Measurements from ENCODE around the gene IL1R2. TPM values are rescaled to one million over a fixed set of nuclear protein-coding genes. Genes with fewer than 3 reads are reported as not detected.

The IL1R2 gene
- total RNA-seq, 1 donor from 2014 or later, result 23.3 TPM

GRCh38 chr2:101949304-101949703, 42.5 kb upstream of the IL1R2 start:
- no peak for TF ChIP-seq CTCF (IDR thresholded peaks at IDR 0.05)
- H3K9me3 ChIP-seq, result no peaks in the 10 kb centered on the region
- no peaks in the 10 kb centered on the region for H3K36me3 ChIP-seq
- DNase-seq, result no peak
- no peaks in the 10 kb centered on the region for H3K4me1 ChIP-seq
- no peak overlapping the region for H3K27ac ChIP-seq
- no peak for ATAC-seq
- intact Hi-C loops (cut with DNase I), result no loop called here
- H3K27me3 ChIP-seq (ENCODE audit: low read depth), result no peaks in the 10 kb centered on the region
- no peak overlapping the region for H3K4me3 ChIP-seq

GRCh38 chr2:101951296-101951695, 40.5 kb upstream of the IL1R2 start:
- intact Hi-C loops (cut with DNase I), result no loop called here
- H3K36me3 ChIP-seq, result no peaks in the 10 kb centered on the region
- ATAC-seq (no peak), DNase-seq (no peak)
- no peaks in the 10 kb centered on the region for H3K27me3 ChIP-seq (ENCODE audit: low read depth)
- no peak for TF ChIP-seq CTCF (IDR thresholded peaks at IDR 0.05)
- no peak overlapping the region for H3K4me3 ChIP-seq
- no peaks in the 10 kb centered on the region for H3K9me3 ChIP-seq
- no peaks in the 10 kb centered on the region for H3K4me1 ChIP-seq
- no peak overlapping the region for H3K27ac ChIP-seq

- Histone ChIP-seq H3K9me3 (no peaks in the 10 kb centered on the region), H3K4me1 (no peaks in the 10 kb centered on the region), H3K27me3 (ENCODE audit: low read depth) (no peaks in the 10 kb centered on the region), H3K27ac (no peak overlapping the region), H3K36me3 (no peaks in the 10 kb centered on the region), H3K4me3 (no peak overlapping the region)
- no peak for ATAC-seq
- intact Hi-C loops (cut with DNase I), result no loop called here
- no peak for DNase-seq
- no peak for TF ChIP-seq CTCF (IDR thresholded peaks at IDR 0.05)
Measured at GRCh38 chr2:101952551-101952950, 39.2 kb upstream of the IL1R2 start.

- DNase-seq (no peak), ATAC-seq (no peak)
- H3K4me3 ChIP-seq, result no peak overlapping the region
- TF ChIP-seq CTCF (IDR thresholded peaks at IDR 0.05), result no peak
- no peaks in the 10 kb centered on the region for H3K27me3 ChIP-seq (ENCODE audit: low read depth)
- peaks cover 12% of the 10 kb centered on the region for H3K4me1 ChIP-seq
- H3K9me3 ChIP-seq, result no peaks in the 10 kb centered on the region
- intact Hi-C loops (cut with DNase I), result no loop called here
- H3K36me3 ChIP-seq, result no peaks in the 10 kb centered on the region
- no peak overlapping the region for H3K27ac ChIP-seq
Measured at GRCh38 chr2:101956465-101957438, 35.0 kb upstream of the IL1R2 start.

- Histone ChIP-seq H3K4me3 (no peak overlapping the region), H3K36me3 (no peaks in the 10 kb centered on the region), H3K27me3 (ENCODE audit: low read depth) (no peaks in the 10 kb centered on the region), H3K4me1 (peaks cover 24% of the 10 kb centered on the region), H3K9me3 (no peaks in the 10 kb centered on the region), H3K27ac (no peak overlapping the region)
- no peak for ATAC-seq
- DNase-seq, result no peak
- no peak for TF ChIP-seq CTCF (IDR thresholded peaks at IDR 0.05)
- intact Hi-C loops (cut with DNase I), result no loop called here
Measured at GRCh38 chr2:101958061-101958460, 33.7 kb upstream of the IL1R2 start.

All from lower lobe of right lung (tissue), 2 donors.